ENCODE data around the gene PDE6H. TPM values are rescaled to one million over a fixed set of nuclear protein-coding genes. Genes with fewer than 3 reads are reported as not detected.

PDE6H gene
- total and polyA plus RNA-seq, 2 donors (not counting 3 experiments of a cell fraction or from before 2014, with no cell fraction given), result not detected

- Histone ChIP-seq H4K20me1 (replicated peaks; ENCODE audit: control insufficient read depth, extremely low read depth, insufficient read depth, low read length) (no peaks in the 10 kb centered on the region), H3K9ac (replicated peaks; ENCODE audit: extremely low read depth, insufficient read depth, low read length) (peak overlapping the region; percentile 48), H3K27ac (ENCODE audit: insufficient read depth, low read depth, low read length) (peak overlapping the region; percentile 80), H3K9me1 (replicated peaks; ENCODE audit: control insufficient read depth, extremely low read depth, insufficient read depth, low read length) (no peaks in the 10 kb centered on the region), H2AFZ (ENCODE audit: low read depth, low read length) (no peak overlapping the region), H3K9me3 (replicated peaks; ENCODE audit: control insufficient read depth, insufficient read depth, low read length) (no peaks in the 10 kb centered on the region), H3K79me2 (ENCODE audit: control insufficient read depth, insufficient read depth, low read length) (peaks cover 63% of the 10 kb centered on the region), H3K27me3 (ENCODE audit: control insufficient read depth in 2 of 2, insufficient read depth in 2 of 2, low read length in 2 of 2) (no peaks in the 10 kb centered on the region), H3K4me3 (replicated peaks in 1 of 3; ENCODE audit: insufficient read depth in 1 of 3, low read depth in 1 of 3, low read length in 3 of 3) (peak overlapping the region; percentile 12 to 78 (median 57)), H3K36me3 (ENCODE audit: control insufficient read depth in 2 of 2, extremely low read depth in 1 of 2, insufficient read depth in 2 of 2, low read length in 2 of 2) (no peaks in the 10 kb centered on the region), H3K4me2 (ENCODE audit: insufficient read depth, low read length) (peak overlapping the region; percentile 98), H3K4me1 (ENCODE audit: control insufficient read depth, extremely low read depth, insufficient read depth, low read length) (peaks cover 52% of the 10 kb centered on the region)
- TF ChIP-seq POLR2A (IDR thresholded peaks at IDR 0.05; ENCODE audit: low read depth, low read length) (peak; percentile 10), FOS (IDR thresholded peaks at IDR 0.05; ENCODE audit: borderline replicate concordance, insufficient read depth, low read length) (no peak)
- intact Hi-C loops (cut with micrococcal nuclease) (loop anchor here (2.0 to 10.0 kb wide), 4 partner anchors 35 to 705 kb away; partner anchors contain the start of gene ATF7IP), dilution Hi-C loops (cut with MboI; ENCODE audit: extremely low pct_ligation_motif_present, low sequenced_read_pairs) (loop anchor here (10.0 kb wide), 1 partner anchor 125 kb away; no protein-coding TSS in a partner anchor)
- DNase-seq (ENCODE audit: low read depth, low spot score) (peak; percentile 24), FAIRE-seq (no peak)
- BruUV-seq (replicated peaks), result no TSS peak
- ChIA-PET CTCF (interaction anchor here (1.4 kb wide), 1 partner anchor 36 kb away, joined by 4 read pairs; no protein-coding TSS in a partner anchor), POLR2A (interaction anchor here (1.2 kb wide), 1 partner anchor 156 kb away, joined by 3 read pairs; the partner anchor contains the start of gene C12orf60)
Measured at GRCh38 chr12:14959916-14960496, 12.8 kb upstream of the PDE6H start.

GRCh38 chr12:14960548-14961465 lies 12.0 kb upstream of the PDE6H start:
- Histone ChIP-seq H3K9ac (replicated peaks; ENCODE audit: extremely low read depth, insufficient read depth, low read length) (peak overlapping the region; percentile 93), H3K4me1 (ENCODE audit: control insufficient read depth, extremely low read depth, insufficient read depth, low read length) (peaks cover 52% of the 10 kb centered on the region), H3K27ac (ENCODE audit: insufficient read depth, low read depth, low read length) (peak overlapping the region; percentile 80), H3K9me3 (replicated peaks; ENCODE audit: control insufficient read depth, insufficient read depth, low read length) (no peaks in the 10 kb centered on the region), H3K36me3 (ENCODE audit: control insufficient read depth in 2 of 2, extremely low read depth in 1 of 2, insufficient read depth in 2 of 2, low read length in 2 of 2) (no peaks in the 10 kb centered on the region), H2AFZ (ENCODE audit: low read depth, low read length) (no peak overlapping the region), H3K27me3 (ENCODE audit: control insufficient read depth in 2 of 2, insufficient read depth in 2 of 2, low read length in 2 of 2) (no peaks in the 10 kb centered on the region), H3K9me1 (replicated peaks; ENCODE audit: control insufficient read depth, extremely low read depth, insufficient read depth, low read length) (no peaks in the 10 kb centered on the region), H3K4me2 (ENCODE audit: insufficient read depth, low read length) (peak overlapping the region; percentile 98), H3K79me2 (ENCODE audit: control insufficient read depth, insufficient read depth, low read length) (peaks cover 55% of the 10 kb centered on the region), H3K4me3 (replicated peaks in 1 of 3; ENCODE audit: insufficient read depth in 1 of 3, low read depth in 1 of 3, low read length in 3 of 3) (peak overlapping the region; percentile 57 to 78 (median 64)), H4K20me1 (replicated peaks; ENCODE audit: control insufficient read depth, extremely low read depth, insufficient read depth, low read length) (no peaks in the 10 kb centered on the region)
- intact Hi-C loops (cut with micrococcal nuclease) (loop anchor here (1.0 to 2.0 kb wide), 8 partner anchors 9 to 186 kb away; partner anchors contain the start of genes C12orf60, MGP and WBP11), dilution Hi-C loops (cut with MboI; ENCODE audit: extremely low pct_ligation_motif_present, low sequenced_read_pairs) (no loop called here)
- peak; percentile 83 for DNase-seq (ENCODE audit: low read depth, low spot score)
- ChIA-PET CTCF (interaction anchor here (1.0 to 1.5 kb wide), 3 partner anchors 13 to 115 kb away, joined by 4 to 6 read pairs (median 4); no protein-coding TSS in a partner anchor), POLR2A (interaction anchor here (1.0 to 1.2 kb wide), 2 partner anchors 12 to 157 kb away, joined by 3 read pairs; partner anchors contain the start of gene C12orf60)
- peak; percentile 78 for FAIRE-seq
- BruUV-seq (replicated peaks), result TSS peak; percentile 23
- TF ChIP-seq EZH2 (IDR thresholded peaks at IDR 0.05; ENCODE audit: borderline replicate concordance, low read depth, low read length, severe bottlenecking) (no peak), POLR2AphosphoS5 (IDR thresholded peaks at IDR 0.05; ENCODE audit: insufficient read depth, low read depth, low read length) (peak; percentile 23), MYC (IDR thresholded peaks at IDR 0.05; ENCODE audit: low read depth, low read length) (no peak), MAX (IDR thresholded peaks at IDR 0.05; ENCODE audit: insufficient read depth, insufficient read length) (no peak), POLR2A (IDR thresholded peaks at IDR 0.05; ENCODE audit: low read depth, low read length) (no peak), JUN (IDR thresholded peaks at IDR 0.05; ENCODE audit: borderline replicate concordance, insufficient read depth, insufficient read length, low read depth) (peak; percentile 83), GATA2 (IDR thresholded peaks at IDR 0.05; ENCODE audit: insufficient read depth, insufficient read length, low read depth, low read length) (no peak), CTCF (IDR thresholded peaks at IDR 0.05; ENCODE audit: extremely low read depth in 1 of 2, insufficient read depth in 1 of 2, low read depth in 1 of 2, low read length in 2 of 2) (no peak), FOS (IDR thresholded peaks at IDR 0.05; ENCODE audit: borderline replicate concordance, insufficient read depth, low read length) (peak; percentile 79)
